Stimulated activated CD4-positive, alpha-beta T cell treated with anti-CD3 and anti-CD28 coated beads, TNF-alpha, amount 100 ng/mL, for 48 hours (primary cell): ENCODE data around the gene DNAJC18.
"Not testable (repeated sequence)": the region's sequence is repeated elsewhere in the genome, so short reads cannot be mapped to it uniquely, and the experiment has no call there.

Experiments
- DNase-seq, 3 donors: peaks; one replicate each; pipeline ENCODE4 v3.0.0-alpha.2; 2020; ENCODE audit warnings: low read depth in 3 of 3

DNAJC18 gene

DNA sequence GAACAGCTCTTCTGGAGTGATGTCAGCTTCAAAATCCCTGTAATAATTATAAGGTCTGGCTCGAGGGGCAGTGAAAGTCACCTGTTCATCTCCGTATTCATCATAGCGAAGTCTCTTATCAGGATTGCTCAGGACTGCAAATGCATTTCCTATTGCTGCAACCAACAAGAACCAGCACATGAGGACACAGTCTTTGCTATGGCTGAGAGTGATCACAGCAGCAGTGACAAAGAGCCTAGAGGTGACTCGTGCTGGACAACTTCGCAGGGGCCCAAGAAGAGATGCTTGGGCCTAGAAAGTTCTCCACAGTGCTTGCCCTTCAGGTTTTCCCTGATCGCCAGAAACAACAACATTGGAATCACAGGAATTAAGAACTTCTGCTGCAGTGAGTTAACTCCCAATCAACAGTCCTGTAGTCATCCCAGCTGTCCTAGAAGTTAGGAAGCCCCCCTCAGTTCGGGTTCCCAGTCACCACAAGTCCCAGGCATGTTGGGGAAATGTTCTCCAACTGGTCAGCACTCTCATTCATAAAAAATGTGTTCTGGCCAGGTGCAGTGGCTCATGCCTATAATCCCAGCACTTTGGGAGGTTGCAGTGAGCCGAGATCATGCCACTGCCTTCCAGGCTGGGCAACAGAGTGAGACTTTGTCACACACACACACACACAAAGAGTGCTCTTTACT lies 13.0 kb downstream of the DNAJC18 start:
- DNase-seq, result no peak

DNA sequence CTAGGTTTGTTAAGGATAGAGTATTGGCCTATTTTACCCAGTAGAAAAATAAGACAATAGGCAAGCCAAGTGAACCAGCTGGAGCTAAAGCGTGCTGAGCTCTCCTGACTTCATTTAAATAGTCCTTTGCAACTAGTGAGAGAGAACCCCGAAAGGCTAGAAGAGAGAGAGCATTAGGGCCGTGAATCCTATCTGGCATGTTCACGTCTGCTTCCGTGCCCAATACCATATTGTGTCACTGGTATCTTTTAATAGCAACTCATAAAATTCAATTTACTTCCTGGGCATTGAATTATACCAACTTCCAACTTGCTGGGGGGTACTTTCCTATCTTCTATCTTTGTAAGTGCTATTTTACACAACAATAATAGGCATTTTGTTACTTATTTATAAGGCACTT lies 13.8 kb downstream of the DNAJC18 start:
- DNase-seq, result no peak

DNA sequence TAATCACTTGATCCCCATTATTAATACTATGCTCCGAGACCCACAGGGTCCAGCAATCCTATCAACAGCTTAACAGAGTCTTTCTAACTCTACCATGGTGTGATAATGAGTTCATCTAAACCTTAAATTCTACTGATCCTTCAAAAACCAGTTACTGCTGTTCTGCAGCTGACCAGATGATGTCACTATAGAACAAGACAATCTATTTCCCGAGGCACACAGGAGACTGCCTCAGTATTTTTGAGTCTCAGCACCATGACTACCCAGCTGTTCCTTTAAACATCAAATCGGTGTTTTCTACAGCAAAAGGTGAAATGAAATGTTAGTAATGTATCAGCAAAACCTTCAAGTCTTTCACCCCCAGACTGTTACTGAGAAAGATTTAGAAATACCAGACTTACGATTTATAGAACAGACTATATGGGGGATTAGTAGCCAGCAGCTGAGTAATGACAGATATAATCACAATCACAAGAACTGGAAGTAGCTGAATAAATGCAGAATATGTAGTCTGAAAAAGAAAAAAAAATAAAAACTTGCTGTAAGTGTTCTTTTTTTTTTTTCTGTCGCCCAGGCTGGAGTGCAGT lies 16.9 kb downstream of the DNAJC18 start:
- peak in 1 of 3 donors; percentile 34 for DNase-seq

DNA sequence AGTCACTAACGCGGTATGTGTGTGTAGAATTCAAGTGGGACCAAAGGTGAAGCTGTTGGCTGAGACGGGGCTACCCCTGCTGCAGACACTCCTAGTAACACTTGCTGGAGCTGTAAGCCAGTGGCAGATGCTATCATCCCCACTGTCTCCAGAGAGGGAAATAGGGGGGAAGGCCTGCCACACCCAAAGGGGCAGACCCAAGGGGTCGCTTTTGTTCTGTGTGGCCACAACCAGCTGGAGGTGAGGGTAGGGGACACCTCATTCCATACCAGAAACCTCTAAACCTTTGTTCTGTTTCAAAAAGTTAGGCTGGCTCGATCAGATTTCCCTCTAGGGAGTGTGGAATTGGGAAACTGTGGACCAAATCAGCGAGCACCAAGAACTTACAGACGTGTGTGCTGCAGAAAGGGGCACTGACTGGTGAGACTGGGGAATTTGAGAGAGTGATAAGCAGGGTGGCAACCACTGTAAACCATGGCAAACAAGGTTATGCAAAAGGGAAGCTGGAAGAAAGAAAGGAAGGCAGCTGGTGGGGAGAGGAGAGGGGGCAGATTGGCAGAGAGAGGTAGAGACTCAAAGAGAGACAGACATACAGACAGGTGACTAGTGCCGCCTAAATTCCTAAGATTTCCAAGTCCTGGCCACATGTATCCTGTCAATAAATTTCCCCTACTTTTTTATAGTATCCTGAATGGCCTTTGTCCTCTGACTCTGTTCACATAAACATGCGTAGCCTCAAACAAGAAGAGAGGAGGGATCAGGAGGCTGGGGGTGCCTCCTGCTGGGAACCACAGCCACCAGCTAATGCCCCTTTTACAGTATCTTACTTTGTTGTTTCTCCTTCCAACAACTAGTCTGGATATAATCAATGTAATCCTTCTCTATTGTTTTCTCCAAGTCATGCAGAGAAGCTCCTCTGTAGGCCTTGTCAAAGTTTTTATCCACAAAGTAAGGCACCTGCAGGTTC lies 19.8 kb downstream of the DNAJC18 start:
- DNase-seq, result no peak

DNA sequence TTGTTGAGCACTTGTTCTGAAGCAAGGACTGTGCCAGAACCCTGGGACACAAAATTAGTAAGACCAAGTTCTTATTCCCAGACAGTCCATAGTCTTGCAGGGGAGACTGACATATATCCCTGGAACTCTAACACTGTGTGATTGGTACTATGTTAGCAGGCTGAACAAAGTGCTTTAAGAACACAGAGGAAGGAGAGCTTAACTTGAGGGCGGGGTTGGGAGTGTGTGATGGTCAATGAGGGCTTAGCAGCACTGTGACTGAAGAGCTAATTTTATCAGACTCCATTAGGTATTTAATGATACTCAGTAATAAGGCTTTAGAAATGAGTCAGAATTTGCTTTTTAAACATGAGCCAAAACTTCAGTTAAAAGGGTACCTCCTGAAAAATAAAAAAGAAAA lies 20.5 kb downstream of the DNAJC18 start:
- no peak for DNase-seq

DNA sequence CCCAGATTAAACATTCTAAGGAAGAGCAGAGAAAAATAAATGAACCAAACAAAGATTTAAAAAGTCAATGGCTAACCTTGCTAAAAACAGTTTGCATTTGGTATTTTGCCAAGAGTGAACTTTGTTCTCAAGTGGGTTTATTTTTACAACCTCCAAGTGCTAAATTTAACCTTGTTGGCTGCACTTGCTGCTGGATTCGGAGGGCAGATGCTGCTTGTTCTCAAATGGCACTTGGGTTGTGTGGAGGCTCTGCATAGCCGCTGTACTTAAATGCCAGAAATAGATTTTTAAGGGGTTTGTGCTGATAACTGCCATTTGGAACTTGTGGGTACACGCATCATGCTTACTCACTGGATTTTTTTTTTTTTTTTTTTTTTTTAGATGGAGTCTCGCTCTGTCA lies 22.1 kb downstream of the DNAJC18 start:
- DNase-seq, result no peak

DNA sequence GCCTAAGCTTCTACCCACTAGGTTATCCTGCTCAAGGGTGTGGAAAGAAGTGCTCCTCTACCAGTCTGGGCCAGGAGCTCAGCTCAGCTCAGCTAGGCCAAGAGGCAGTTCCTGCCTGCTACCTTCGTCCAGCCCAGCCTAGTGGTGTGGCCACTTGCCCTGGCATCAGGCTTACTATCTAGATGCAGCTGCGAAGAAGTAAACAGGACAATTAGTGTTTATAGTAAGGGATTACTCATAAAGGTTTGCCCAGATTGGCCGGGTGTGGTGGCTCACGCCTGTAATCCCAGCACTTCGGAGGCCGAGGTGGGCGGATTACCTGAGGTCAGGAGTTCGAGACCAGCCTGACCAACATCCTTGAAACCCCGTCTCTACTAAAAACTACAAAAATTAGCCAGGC lies 22.7 kb downstream of the DNAJC18 start:
- no peak for DNase-seq

DNA sequence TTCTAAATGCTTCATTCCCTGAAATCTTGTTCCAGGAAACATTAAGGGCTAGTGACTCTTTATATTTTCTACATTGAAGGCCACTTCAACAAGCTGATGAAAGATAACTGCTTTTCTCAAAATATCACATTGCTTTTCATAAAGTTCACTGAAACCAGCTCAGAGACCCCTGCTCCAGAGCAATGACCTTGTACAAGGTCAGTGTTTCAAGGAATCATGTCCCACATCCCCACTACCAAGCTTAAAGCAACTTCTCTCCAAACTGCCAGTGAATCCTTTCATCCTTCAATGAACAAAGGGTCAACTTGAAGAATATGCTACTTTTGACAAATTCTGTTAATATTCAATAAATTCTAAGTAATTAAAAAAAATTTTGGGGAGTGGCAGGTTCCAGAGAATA lies 23.5 kb downstream of the DNAJC18 start:
- no peak for DNase-seq

DNA sequence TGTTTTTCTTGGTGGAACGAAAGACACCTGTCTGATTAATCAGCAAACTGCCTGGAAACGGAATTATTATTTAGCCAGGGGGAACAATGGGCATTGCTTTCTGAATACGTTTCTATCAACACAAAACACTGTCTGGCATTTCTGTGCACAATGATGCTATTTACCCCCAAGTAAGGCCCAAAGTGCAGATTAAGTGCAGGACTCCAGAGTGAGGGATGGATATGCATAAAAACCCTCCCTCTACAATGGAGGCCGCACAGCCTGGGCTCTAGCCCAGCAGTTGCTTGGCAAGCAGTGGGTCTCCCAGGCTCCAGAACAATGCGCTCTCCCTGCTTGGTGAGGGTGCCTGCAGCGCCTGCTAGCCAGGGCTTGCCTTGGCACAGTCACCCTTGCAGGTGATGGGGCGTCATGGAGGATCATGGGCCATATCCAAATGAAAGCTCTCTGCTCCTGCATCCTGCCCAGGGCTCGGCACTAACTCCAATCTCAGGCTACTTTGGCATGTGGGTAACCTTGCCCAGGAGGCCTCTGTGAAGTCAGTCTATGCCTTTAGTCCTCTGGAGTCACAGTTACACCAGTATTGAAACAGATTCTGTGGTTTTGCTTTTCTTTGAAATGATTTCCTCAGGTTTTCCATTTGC lies 24.0 kb downstream of the DNAJC18 start:
- DNase-seq, result no peak

DNA sequence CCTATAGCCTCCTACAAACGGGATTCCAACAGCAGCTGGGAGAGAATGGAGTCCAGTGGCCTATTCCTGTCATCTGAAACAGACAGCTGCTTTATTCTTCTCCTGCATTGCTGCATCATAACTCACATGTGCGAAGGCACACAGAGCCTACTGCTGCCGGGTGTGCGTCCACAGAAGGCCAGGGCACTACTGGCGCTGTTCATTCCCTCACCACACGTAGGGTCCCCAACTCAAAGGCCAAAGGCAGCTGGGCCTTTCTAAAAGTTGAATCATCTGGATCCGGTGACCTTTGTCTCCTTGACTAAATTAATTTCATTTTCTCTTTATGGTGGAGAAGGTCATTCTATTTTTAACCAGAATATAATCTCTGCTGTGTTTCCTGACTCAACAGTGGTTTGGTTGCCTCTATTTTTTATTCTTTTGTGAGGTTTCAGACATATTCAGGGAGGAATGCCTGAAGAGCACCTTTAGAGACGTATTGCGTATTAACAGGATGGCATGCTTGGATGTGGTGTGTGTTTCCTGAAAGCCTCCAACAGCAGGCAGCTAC lies 24.7 kb downstream of the DNAJC18 start:
- no peak for DNase-seq

DNA sequence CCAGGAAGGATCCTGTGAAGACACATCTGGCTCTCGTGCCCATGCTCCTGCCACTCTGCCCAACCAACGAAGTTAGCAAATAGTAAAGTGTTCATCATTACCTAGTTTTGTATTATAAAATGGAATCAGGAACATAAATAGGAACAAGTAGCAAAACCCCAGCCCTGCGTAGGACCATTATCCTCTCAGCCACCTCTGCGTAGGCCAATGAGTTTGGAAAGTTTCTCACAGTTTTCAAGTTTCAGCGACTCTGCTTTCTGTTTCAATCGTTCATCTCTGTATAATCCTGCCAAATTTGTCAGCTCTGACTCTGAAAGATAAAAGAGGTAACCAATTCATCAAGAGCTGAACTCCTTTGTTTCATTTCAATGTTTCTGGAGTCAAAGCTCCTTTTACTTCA lies 25.4 kb downstream of the DNAJC18 start:
- no peak for DNase-seq

DNA sequence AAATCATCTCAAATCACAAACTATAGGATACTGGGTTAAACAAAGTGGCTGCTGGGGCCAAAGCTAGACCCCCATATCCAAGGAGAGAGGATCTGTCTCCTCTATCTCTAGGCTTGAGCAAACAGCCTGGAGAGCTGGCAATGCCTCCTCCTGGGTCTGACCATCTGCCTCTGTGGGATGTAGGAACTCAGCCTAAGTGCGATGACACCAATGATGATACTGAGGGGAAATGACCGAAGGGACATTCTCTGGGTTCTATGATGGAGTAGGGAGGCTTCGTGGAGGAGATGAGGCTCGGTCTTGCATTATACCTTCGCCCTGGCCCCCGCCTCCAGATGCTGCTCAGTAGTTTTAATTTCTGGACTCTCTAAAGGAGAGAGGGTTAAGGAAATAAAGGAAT lies 26.2 kb downstream of the DNAJC18 start:
- DNase-seq, result no peak

DNA sequence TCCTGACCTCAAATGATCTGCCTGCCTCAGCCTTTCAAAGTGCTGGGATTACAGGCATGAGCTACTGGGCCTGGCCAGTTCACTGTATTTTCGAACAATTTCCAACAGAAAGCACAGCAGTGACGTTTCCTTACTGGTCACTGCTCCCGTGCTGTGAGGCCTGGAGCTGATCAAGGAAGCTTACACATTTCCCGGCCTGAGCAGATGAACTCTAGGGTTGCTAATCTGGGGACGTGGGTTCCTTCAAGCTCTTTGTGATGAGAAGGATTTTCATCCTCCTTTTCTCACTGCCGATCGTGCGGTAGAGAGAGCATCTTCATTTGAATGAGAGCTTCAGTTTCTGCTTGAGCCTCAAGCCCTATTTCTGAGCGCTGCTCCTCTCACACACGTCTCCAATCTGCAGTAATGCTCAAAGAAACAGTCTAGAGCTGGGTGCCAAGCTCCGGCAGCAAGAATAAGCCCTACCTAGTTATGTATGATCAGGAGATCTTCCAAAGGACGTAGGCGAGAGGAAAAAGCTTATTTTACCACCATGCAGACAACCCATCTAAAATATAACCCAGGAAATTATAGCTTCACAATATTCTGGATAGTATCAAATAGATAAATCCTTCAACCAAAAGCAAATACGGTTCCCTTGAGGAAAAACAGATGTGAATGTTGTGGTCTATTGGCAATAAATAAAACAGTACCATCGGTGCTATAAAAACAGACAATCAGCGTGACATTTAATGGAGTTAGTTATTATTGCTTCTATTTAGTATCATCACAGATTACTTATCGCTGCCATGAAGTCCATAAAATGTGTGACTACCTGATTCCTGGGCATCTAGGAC lies 28.1 kb downstream of the DNAJC18 start:
- no peak for DNase-seq

DNA sequence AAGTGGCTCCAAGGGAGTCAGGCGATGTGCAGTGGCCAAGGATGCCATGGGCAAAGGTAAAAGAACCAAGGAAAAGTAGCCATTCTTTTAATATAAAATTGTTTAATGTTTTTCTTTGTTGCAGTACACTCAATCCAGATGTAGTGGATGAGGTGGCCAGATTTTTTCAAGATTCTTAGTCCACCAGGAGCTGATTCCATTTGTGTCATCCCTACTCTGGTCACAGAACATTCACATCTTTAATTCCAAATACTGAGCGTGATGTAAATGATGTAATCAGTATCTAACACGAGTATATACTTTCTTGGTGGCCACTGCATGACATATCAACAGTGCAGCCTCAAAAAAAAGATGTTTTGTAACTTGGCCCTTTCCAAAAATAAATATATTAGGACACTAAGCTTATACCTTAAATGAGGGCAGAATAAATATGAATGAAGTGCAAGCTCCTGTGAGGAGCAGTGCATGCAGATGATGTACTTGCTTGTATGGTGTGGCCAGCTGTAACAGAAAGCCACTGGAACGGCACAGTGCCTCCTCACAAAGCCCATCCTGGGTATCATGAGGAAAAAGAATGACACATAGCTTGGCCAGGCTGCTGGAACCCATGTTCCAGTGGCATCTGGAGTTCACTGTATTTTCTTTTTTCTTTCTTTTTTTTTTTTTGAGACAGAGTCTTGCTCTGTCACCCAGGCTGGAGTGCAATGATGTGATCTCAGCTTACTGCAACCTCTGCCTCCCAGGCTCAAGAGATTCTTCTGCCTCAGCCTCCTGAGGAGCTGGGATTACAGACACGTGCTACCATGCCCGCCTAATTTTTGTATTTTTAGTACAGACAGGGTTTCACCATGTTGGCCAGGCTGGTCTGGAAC lies 29.0 kb downstream of the DNAJC18 start:
- no peak for DNase-seq

DNA sequence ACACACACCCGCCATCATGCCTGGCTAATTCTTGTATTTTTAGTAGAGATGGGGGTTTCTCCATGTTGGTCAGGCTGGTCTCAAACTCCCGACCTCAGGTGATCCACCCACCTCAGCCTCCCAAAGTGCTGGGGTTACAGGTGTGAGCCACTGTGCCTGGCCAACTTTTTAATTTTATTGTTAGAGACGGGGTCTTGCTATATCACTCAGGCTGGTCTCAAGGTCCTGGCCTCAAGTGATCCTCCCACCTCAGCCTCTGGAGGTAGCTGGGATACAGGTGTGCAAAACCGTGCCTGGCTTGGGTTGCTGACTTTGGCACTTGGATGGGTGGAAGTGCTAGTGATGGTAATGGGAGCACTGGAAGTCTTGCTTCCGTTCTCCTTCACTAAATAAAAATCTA lies 30.2 kb downstream of the DNAJC18 start:
- DNase-seq, result not testable (repeated sequence)

DNA sequence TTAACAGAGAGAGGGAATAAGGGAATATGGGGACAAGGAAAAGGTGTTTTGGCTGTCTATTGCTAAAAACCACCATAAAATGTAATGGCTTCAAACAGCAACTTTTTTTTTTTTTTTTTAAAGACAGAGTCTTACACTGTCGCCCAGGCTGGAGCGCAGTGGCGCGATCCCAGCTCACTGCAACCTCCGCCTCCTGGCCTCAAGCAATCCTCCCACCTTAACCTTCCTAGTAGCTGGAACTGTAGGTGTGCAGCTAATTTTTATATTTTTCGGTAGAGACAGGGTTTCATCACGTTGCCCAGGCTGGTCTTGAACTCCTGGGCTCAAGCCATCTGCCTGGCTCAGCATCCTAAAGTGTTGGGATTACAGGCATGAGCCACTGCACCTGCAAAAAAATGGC lies 31.1 kb downstream of the DNAJC18 start:
- no peak for DNase-seq

DNA sequence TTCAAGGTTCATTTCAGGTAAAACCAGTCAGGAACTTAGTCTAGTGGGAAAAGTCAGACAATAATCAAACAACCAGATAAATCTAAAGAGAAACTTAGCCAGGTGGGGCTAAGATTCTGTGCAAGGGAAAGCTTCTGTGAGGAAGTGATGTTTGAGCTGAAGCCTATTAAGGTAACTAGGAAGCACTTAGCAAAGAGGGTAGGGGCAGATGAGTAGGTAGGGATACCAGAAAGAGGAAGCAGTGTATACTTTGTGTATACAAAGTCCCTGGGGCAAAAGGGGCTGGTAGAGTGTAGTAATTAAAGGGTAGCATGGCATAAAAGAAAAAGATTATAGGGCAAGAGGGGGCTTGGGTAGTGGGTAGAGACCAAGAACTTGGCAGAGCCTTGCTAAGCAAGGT lies 31.8 kb downstream of the DNAJC18 start:
- DNase-seq, result no peak

DNA sequence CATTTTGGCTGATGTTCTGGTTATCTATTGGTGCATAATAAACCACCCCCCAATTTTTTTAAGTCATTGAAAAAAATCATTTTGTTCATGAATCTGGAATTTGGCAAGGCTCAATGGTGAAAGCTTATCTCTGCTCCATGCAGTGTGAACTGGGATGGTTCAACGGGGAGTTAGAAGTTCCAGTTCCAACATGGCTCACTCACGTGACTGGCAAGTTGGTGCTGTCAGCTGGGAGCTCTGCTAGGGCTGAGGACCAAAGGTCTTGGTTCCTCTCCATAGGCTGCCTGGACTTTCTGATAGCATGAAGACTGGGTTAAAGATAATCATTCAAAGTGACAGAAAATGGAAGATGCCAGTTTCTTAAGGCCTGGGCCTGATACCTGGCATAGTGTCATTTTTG lies 32.4 kb downstream of the DNAJC18 start:
- DNase-seq, result no peak

DNA sequence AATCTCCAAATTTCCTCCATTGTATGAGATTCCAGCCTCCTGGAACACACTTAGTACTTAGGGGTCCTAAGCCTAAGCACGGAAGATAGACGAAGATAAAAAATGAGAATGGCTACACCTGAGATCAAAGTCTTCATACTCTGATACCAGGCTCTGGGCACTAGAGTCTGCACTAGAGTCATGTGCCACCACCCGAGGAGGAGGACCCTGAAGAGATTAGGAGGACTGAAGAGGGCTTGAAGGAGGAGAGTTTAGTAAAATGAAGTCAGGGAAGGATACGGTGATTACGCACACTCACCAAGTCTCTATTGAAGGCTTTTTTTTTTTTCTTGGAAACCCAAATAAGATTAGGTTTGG lies 34.9 kb downstream of the DNAJC18 start:
- DNase-seq, result no peak
